ENCODE results near the gene DPF3. TPM values are rescaled to one million over a fixed set of nuclear protein-coding genes. Genes with fewer than 3 reads are reported as not detected.

The DPF3 gene
- total and polyA plus RNA-seq, 4 donors: 0.17 to 3.9 (median 0.52) TPM

- DNase-seq (peak in 2 of 3 donors; percentile 34 to 49), ATAC-seq (ENCODE audit: insufficient read depth, low FRiP score) (no peak)
- 35 to 49% methylated on average over 9 of the region's 9 CpGs for WGBS, 2 donors
- Histone ChIP-seq H3K27ac (ENCODE audit: low read depth in 1 of 2, low read length in 1 of 2) (peak overlapping the region in 1 of 2 donors; percentile 91), H3K36me3 (ENCODE audit: control insufficient read depth in 4 of 4, insufficient read depth in 4 of 4, low read length in 4 of 4) (no peaks in the 10 kb centered on the region), H3K4me1 (ENCODE audit: control insufficient read depth in 5 of 5, insufficient read depth in 5 of 5, low read length in 5 of 5) (peaks cover 0 to 14% (median 3%) of the 10 kb centered on the region in 5 donors), H3K9ac (ENCODE audit: insufficient read depth in 1 of 2, low read length in 2 of 2) (no peak overlapping the region), H3K27me3 (ENCODE audit: control insufficient read depth in 3 of 3, insufficient read depth in 3 of 3, low read length in 2 of 3) (no peaks in the 10 kb centered on the region), H3K9me3 (ENCODE audit: control insufficient read depth in 4 of 4, insufficient read depth in 3 of 4, low read length in 3 of 4) (no peaks in the 10 kb centered on the region), H3K4me3 (no peak overlapping the region)
- TF ChIP-seq CTCF (IDR thresholded peaks at IDR 0.05; ENCODE audit: control extremely low read depth, extremely low read depth): no peak
These were observed 178.1 kb downstream of the DPF3 start for GRCh38 chr14:72715850-72716228.

GRCh38 chr14:72715215-72715849 is 178.6 kb downstream of the DPF3 start:
- Histone ChIP-seq H3K4me3 (no peak overlapping the region), H3K4me1 (ENCODE audit: control insufficient read depth in 5 of 5, insufficient read depth in 5 of 5, low read length in 5 of 5) (peaks cover 0 to 14% (median 3%) of the 10 kb centered on the region in 5 donors), H3K9ac (ENCODE audit: insufficient read depth in 1 of 2, low read length in 2 of 2) (no peak overlapping the region), H3K27ac (ENCODE audit: low read depth in 1 of 2, low read length in 1 of 2) (peak overlapping the region in 1 of 2 donors; percentile 91), H3K9me3 (ENCODE audit: control insufficient read depth in 4 of 4, insufficient read depth in 3 of 4, low read length in 3 of 4) (no peaks in the 10 kb centered on the region), H3K36me3 (ENCODE audit: control insufficient read depth in 4 of 4, insufficient read depth in 4 of 4, low read length in 4 of 4) (no peaks in the 10 kb centered on the region), H3K27me3 (ENCODE audit: control insufficient read depth in 3 of 3, insufficient read depth in 3 of 3, low read length in 2 of 3) (no peaks in the 10 kb centered on the region)
- no peak for TF ChIP-seq CTCF (IDR thresholded peaks at IDR 0.05; ENCODE audit: control extremely low read depth, extremely low read depth)
- DNase-seq (peak; percentile 22 to 57 (median 37)), ATAC-seq (ENCODE audit: insufficient read depth, low FRiP score) (peak; percentile 16)
- WGBS, 2 donors: 73 to 80% methylated on average over 7 of the region's 7 CpGs

GRCh38 chr14:72714871-72715214 is 179.1 kb downstream of the DPF3 start:
- Histone ChIP-seq H3K27me3 (ENCODE audit: control insufficient read depth in 3 of 3, insufficient read depth in 3 of 3, low read length in 2 of 3) (no peaks in the 10 kb centered on the region), H3K4me3 (no peak overlapping the region), H3K36me3 (ENCODE audit: control insufficient read depth in 4 of 4, insufficient read depth in 4 of 4, low read length in 4 of 4) (no peaks in the 10 kb centered on the region), H3K9me3 (ENCODE audit: control insufficient read depth in 4 of 4, insufficient read depth in 3 of 4, low read length in 3 of 4) (no peaks in the 10 kb centered on the region), H3K4me1 (ENCODE audit: control insufficient read depth in 5 of 5, insufficient read depth in 5 of 5, low read length in 5 of 5) (peaks cover 0 to 14% (median 3%) of the 10 kb centered on the region in 5 donors), H3K27ac (ENCODE audit: low read depth in 1 of 2, low read length in 1 of 2) (peak overlapping the region in 1 of 2 donors; percentile 91), H3K9ac (ENCODE audit: insufficient read depth in 1 of 2, low read length in 2 of 2) (no peak overlapping the region)
- TF ChIP-seq CTCF (IDR thresholded peaks at IDR 0.05; ENCODE audit: control extremely low read depth, extremely low read depth): no peak
- 74 to 82% methylated on average over 8 of the region's 8 CpGs for WGBS, 2 donors
- DNase-seq (peak in 1 of 3 donors; percentile 16), ATAC-seq (ENCODE audit: insufficient read depth, low FRiP score) (no peak)

GRCh38 chr14:72714094-72714493 is 179.8 kb downstream of the DPF3 start:
- Histone ChIP-seq H3K4me3 (no peak overlapping the region), H3K27me3 (ENCODE audit: control insufficient read depth in 3 of 3, insufficient read depth in 3 of 3, low read length in 2 of 3) (no peaks in the 10 kb centered on the region), H3K27ac (ENCODE audit: low read depth in 1 of 2, low read length in 1 of 2) (peak overlapping the region in 1 of 2 donors; percentile 91), H3K9me3 (ENCODE audit: control insufficient read depth in 4 of 4, insufficient read depth in 3 of 4, low read length in 3 of 4) (no peaks in the 10 kb centered on the region), H3K36me3 (ENCODE audit: control insufficient read depth in 4 of 4, insufficient read depth in 4 of 4, low read length in 4 of 4) (no peaks in the 10 kb centered on the region), H3K9ac (ENCODE audit: insufficient read depth in 1 of 2, low read length in 2 of 2) (no peak overlapping the region), H3K4me1 (ENCODE audit: control insufficient read depth in 5 of 5, insufficient read depth in 5 of 5, low read length in 5 of 5) (peaks cover 0 to 14% (median 3%) of the 10 kb centered on the region in 5 donors)
- no peak for TF ChIP-seq CTCF (IDR thresholded peaks at IDR 0.05; ENCODE audit: control extremely low read depth, extremely low read depth)
- DNase-seq (no peak), ATAC-seq (ENCODE audit: insufficient read depth, low FRiP score) (no peak)
- 28 to 61% methylated on average over 13 to 14 of the region's 14 CpGs for WGBS, 2 donors

Measured in lung (tissue), 12 donors.